HCT116 (cell line): ENCODE results near the gene ATXN1. TPM values are rescaled to one million over a fixed set of nuclear protein-coding genes. Genes with fewer than 3 reads are reported as not detected.

Experiments used
- ATAC-seq: fragments of 200-7000 bp; cut with Tn5 transposase; 2 replicates; pipeline ENCODE4 v1.9.1; 2020; ENCODE audit warnings: mild to moderate bottlenecking, moderate library complexity
- BruUV-seq: library from RNA; stranded (reverse); fragments of 400-500 nt; replicated peaks from 2 replicates; lab custom pipeline; 2021; lab: Mats Ljungman, UMichigan
- CTCF ChIA-PET: fragments of 300-600 bp; sonication (Branson Sonifier 250); formaldehyde crosslinking; loops from one replicate; lab custom pipeline; 2021; ENCODE audit warnings: antibody characterized with exemption; lab: Charles Lee
- POLR2A ChIA-PET: fragments of 300-600, 350-600 bp; sonication (Branson Sonifier 250); formaldehyde crosslinking; loops from one replicate; lab custom pipeline; 2021; ENCODE audit warnings: antibody characterized with exemption; lab: Charles Lee
- RAD21 ChIA-PET, 2 experiments: fragments of 300-600 bp; sonication (Branson Sonifier 250); formaldehyde crosslinking; loops; one replicate each; lab custom pipeline; 2023; ENCODE audit warnings: low total read pairs in 2 of 2; ENCODE audit not compliant: uncharacterized antibody in 2 of 2, unreplicated experiment in 2 of 2, low non-redundant PET in 1 of 2; lab: Charles Lee
- DNase-seq: peaks from one replicate; pipeline ENCODE4 v3.0.0-alpha.2; 2010; ENCODE audit warnings: low read depth, low spot score
- H2AFZ ChIP-seq: fragments of 200-600 bp; shearing (Covaris generic), sonication (generic); 2 replicates; pipeline ENCODE4 v1.6.1; 2017; ENCODE audit warnings: low read depth, mixed run types, mixed read lengths, antibody characterized with exemption, low read length; ENCODE audit not compliant: poor library complexity, severe bottlenecking
- H3K27ac ChIP-seq: 2 replicates; pipeline ENCODE4 v1.5.1; 2012; ENCODE audit warnings: low read depth, low read length
- H3K27me3 ChIP-seq: fragments of 200-600 bp; sonication (generic); 2 replicates; pipeline ENCODE4 v1.6.1; 2016; ENCODE audit warnings: mixed run types, low read length, mixed read lengths; ENCODE audit not compliant: insufficient read depth
- H3K36me3 ChIP-seq, 2 experiments: fragments of 200-500 bp in 1 of 2; fragments of 200-600 bp in 1 of 2; sonication (Bioruptor generic) in 1 of 2; sonication (generic) in 1 of 2; 2 replicates each; pipeline versions ENCODE4 v1.5.1 to v1.6.1; 2014 to 2016; ENCODE audit warnings: low read length in 2 of 2, inconsistent platforms in 1 of 2, mixed read lengths in 1 of 2, mixed run types in 1 of 2; ENCODE audit not compliant: insufficient read depth in 2 of 2, control insufficient read depth in 1 of 2
- H3K4me1 ChIP-seq, 2 experiments: fragments of 200-600 bp in 1 of 2; sonication (generic) in 1 of 2; 2 replicates each; pipeline versions ENCODE4 v1.5.1 to v1.6.1; 2012 to 2017; ENCODE audit warnings: low read length in 2 of 2, inconsistent platforms in 1 of 2, mild to moderate bottlenecking in 1 of 2, mixed read lengths in 1 of 2, mixed run types in 1 of 2, moderate library complexity in 1 of 2; ENCODE audit not compliant: insufficient read depth in 2 of 2, control insufficient read depth in 1 of 2
- H3K4me2 ChIP-seq: fragments of 200-600 bp; sonication (generic); 2 replicates; pipeline ENCODE4 v1.6.1; 2017; ENCODE audit warnings: mixed run types, low read length, mixed read lengths
- H3K4me3 ChIP-seq, 2 experiments: fragments of 200-600 bp in 1 of 2; sonication (generic) in 1 of 2; replicated peaks in 1 of 2; 2 replicates each; pipeline ENCODE4 v1.5.1; 2011 to 2016; ENCODE audit warnings: low read length in 2 of 2, control low read depth in 1 of 2, low read depth in 1 of 2, mild to moderate bottlenecking in 1 of 2, mixed read lengths in 1 of 2, mixed run types in 1 of 2
- H3K79me2 ChIP-seq: fragments of 200-600 bp; sonication (generic); 2 replicates; pipeline ENCODE4 v1.6.1; 2017; ENCODE audit warnings: mild to moderate bottlenecking, mixed run types, low read length, moderate library complexity, mixed read lengths; ENCODE audit not compliant: insufficient read depth
- H3K9ac ChIP-seq: fragments of 200-600 bp; sonication (generic); 2 replicates; pipeline ENCODE4 v1.6.1; 2016; ENCODE audit warnings: low read length, mixed read lengths
- H3K9me2 ChIP-seq: fragments of 200-600 bp; sonication (generic), shearing (Covaris generic); 2 replicates; pipeline ENCODE4 v1.6.1; 2017; ENCODE audit warnings: mixed run types, mild to moderate bottlenecking, moderate library complexity; ENCODE audit not compliant: insufficient read depth
- H3K9me3 ChIP-seq, 2 experiments: fragments of 200-500 bp in 1 of 2; fragments of 200-600 bp in 1 of 2; sonication (Bioruptor generic) in 1 of 2; sonication (generic) in 1 of 2; 2 replicates each; pipeline ENCODE4 v1.6.1; 2014 to 2017; ENCODE audit warnings: low read length in 2 of 2, mixed read lengths in 2 of 2, inconsistent platforms in 1 of 2, low read depth in 1 of 2, mild to moderate bottlenecking in 1 of 2, mixed run types in 1 of 2, moderate library complexity in 1 of 2; ENCODE audit not compliant: control insufficient read depth in 1 of 2, insufficient read depth in 1 of 2
- H4K20me1 ChIP-seq: fragments of 200-600 bp; sonication (generic), shearing (Covaris generic); 2 replicates; pipeline ENCODE4 v1.6.1; 2017; ENCODE audit warnings: mixed run types, mild to moderate bottlenecking, moderate library complexity; ENCODE audit not compliant: insufficient read depth
- CEBPB ChIP-seq: IDR thresholded peaks from 2 replicates; pipeline ENCODE4 v1.6.1; 2012; ENCODE audit warnings: low read depth
- EZH2 ChIP-seq: fragments of 200-600 bp; sonication (generic); IDR thresholded peaks from 2 replicates; pipeline ENCODE4 v1.6.1; 2017; ENCODE audit warnings: antibody characterized with exemption, mixed run types
- EZH2phosphoT487 ChIP-seq: fragments of 200-600 bp; IDR thresholded peaks from 2 replicates; pipeline ENCODE4 v1.6.1; 2018; ENCODE audit warnings: antibody characterized with exemption, borderline replicate concordance
- FOSL1 ChIP-seq: IDR thresholded peaks from 2 replicates; pipeline ENCODE4 v1.6.1; 2012; ENCODE audit warnings: low read depth
- POLR2A ChIP-seq: IDR thresholded peaks from 2 replicates; pipeline ENCODE4 v1.7.0; 2011; ENCODE audit warnings: borderline replicate concordance; ENCODE audit not compliant: insufficient read depth, insufficient read length; ENCODE audit errors: extremely low read depth
- POLR2AphosphoS5 ChIP-seq: IDR thresholded peaks from 2 replicates; pipeline ENCODE4 v1.6.1; 2011; ENCODE audit warnings: mild to moderate bottlenecking, low read depth, low read length, moderate library complexity
- RAD21 ChIP-seq: IDR thresholded peaks from 2 replicates; pipeline ENCODE4 v1.6.1; 2012; ENCODE audit warnings: low read depth, mild to moderate bottlenecking
- SIN3A ChIP-seq: IDR thresholded peaks from 2 replicates; pipeline ENCODE4 v1.6.1; 2012; ENCODE audit warnings: low read depth
- SP1 ChIP-seq: IDR thresholded peaks from 2 replicates; pipeline ENCODE4 v1.6.1; 2012; ENCODE audit warnings: low read depth
- YY1 ChIP-seq: IDR thresholded peaks from 2 replicates; pipeline ENCODE4 v1.6.1; 2011; ENCODE audit warnings: low read length, low read depth, moderate library complexity, mild to moderate bottlenecking; ENCODE audit not compliant: insufficient replicate concordance; ENCODE audit errors: extremely low read depth
- ZFX ChIP-seq: fragments of 450-650 bp; IDR thresholded peaks from 2 replicates; pipeline ENCODE4 v1.6.1; 2017
- ZNF274 ChIP-seq: fragments of 200-500 bp; sonication (Bioruptor generic); IDR thresholded peaks from 2 replicates; pipeline ENCODE4 v1.6.1; 2014; ENCODE audit warnings: mild to moderate bottlenecking, low read depth, low read length, inconsistent platforms
- intact Hi-C: fragments of 100-400 bp; cut with micrococcal nuclease; formaldehyde crosslinking; loops from 2 replicates; pipeline ENCODE4 v1.10.0; 2022
- total RNA-seq: library from RNA; stranded (reverse); gene quantifications from one replicate; pipeline ENCODE4 v1.2.1, GENCODE V29; 2021; ENCODE audit not compliant: unreplicated experiment
- TF ChIP-seq, protein P1 (sequence below), 3 experiments: fragments of 200-600 bp in 1 of 3; sonication (generic) in 1 of 3; IDR thresholded peaks in 2 of 3; conservative IDR thresholded peaks in 1 of 3; 2 replicates each; pipeline ENCODE4 v1.5.1; 2012 to 2017; ENCODE audit warnings: low read depth in 2 of 3, low read length in 2 of 3, antibody characterized with exemption in 1 of 3, borderline replicate concordance in 1 of 3, control low read depth in 1 of 3, mild to moderate bottlenecking in 1 of 3, mixed read lengths in 1 of 3, mixed run types in 1 of 3, moderate library complexity in 1 of 3; ENCODE audit not compliant: insufficient read depth in 1 of 3
- TF ChIP-seq, protein P2 (sequence below): IDR thresholded peaks from 2 replicates; pipeline ENCODE4 v1.6.1; 2012; ENCODE audit warnings: low read depth

The ATXN1 gene
- total RNA-seq, 1 experiment from 2014 or later, result 21.0 TPM

DNA sequence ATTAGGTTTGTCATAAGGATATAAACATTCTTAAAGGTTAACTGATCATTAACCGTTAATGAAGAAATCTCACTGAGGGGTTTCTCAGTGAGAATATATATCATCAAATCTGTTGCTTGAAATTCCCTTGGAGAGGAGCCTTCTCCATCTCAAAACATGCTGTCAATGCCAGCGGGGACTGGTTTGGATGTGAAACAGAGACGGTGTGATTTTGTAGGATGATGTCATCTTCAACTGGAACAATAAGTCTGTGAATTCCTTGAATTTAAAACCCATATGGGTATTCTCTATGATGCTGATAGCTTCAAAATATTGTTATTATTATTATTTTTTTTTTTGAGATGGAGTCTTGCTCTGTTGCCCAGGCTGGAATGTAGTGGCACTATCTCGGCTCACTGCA, 447.0 kb downstream of the ATXN1 start:
- BruUV-seq, result no TSS peak
- no peak overlapping the region for H3K4me3 ChIP-seq
- no peak overlapping the region for H3K27ac ChIP-seq
- no peaks in the 10 kb centered on the region for H3K9me2 ChIP-seq
- H3K4me1 ChIP-seq, result peaks cover 14 to 27% of the 10 kb centered on the region in 2 experiments
- H3K36me3 ChIP-seq, result no peaks in the 10 kb centered on the region
- H3K27me3 ChIP-seq, result no peaks in the 10 kb centered on the region
- RAD21 ChIA-PET, result no interaction called here
- DNase-seq, result no peak
- H4K20me1 ChIP-seq, result no peaks in the 10 kb centered on the region
- no peaks in the 10 kb centered on the region for H3K9me3 ChIP-seq
- no peak overlapping the region for H3K9ac ChIP-seq
- POLR2A ChIA-PET, result no interaction called here
- no peak overlapping the region for H2AFZ ChIP-seq
- intact Hi-C loops, result no loop called here
- CTCF ChIA-PET, result no interaction called here
- H3K79me2 ChIP-seq, result no peaks in the 10 kb centered on the region
- H3K4me2 ChIP-seq, result no peak overlapping the region
- no peak for TF ChIP-seq EZH2phosphoT487
- TF ChIP-seq ZFX, result no peak
- TF ChIP-seq POLR2AphosphoS5, result no peak
- TF ChIP-seq SP1, result no peak
- TF ChIP-seq FOSL1, result no peak
- TF ChIP-seq POLR2A, result no peak
- no peak for TF ChIP-seq EZH2
- TF ChIP-seq SIN3A, result no peak
- TF ChIP-seq, protein P1, sequence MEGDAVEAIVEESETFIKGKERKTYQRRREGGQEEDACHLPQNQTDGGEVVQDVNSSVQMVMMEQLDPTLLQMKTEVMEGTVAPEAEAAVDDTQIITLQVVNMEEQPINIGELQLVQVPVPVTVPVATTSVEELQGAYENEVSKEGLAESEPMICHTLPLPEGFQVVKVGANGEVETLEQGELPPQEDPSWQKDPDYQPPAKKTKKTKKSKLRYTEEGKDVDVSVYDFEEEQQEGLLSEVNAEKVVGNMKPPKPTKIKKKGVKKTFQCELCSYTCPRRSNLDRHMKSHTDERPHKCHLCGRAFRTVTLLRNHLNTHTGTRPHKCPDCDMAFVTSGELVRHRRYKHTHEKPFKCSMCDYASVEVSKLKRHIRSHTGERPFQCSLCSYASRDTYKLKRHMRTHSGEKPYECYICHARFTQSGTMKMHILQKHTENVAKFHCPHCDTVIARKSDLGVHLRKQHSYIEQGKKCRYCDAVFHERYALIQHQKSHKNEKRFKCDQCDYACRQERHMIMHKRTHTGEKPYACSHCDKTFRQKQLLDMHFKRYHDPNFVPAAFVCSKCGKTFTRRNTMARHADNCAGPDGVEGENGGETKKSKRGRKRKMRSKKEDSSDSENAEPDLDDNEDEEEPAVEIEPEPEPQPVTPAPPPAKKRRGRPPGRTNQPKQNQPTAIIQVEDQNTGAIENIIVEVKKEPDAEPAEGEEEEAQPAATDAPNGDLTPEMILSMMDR (IDR thresholded peaks at IDR 0.05 in 2 of 3, conservative IDR thresholded peaks at IDR 0.05 in 1 of 3; ENCODE audit: borderline replicate concordance in 1 of 3, insufficient read depth in 1 of 3, low read depth in 2 of 3, low read length in 2 of 3), result no peak
- no peak for TF ChIP-seq ZNF274
- no peak for ATAC-seq

DNA sequence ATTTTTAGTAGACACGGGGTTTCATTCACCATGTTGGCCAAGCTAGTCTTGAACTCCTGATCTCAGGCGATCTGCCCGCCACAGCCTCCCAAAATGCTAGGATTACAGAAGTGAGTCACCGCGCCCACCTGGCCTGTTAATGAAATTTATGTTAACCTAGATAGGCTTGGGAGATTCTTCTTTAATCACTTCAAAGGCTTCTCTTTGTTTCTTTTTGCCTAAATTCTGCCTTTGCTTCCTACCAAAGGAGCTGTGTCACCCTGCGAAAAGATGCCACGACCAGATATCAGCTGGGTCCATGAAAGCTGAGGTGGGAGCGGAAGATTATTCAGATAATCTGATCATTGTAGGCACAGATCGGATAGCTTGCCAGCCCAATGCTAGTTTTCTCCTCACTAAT, 447.5 kb downstream of the ATXN1 start:
- ChIA-PET POLR2A (interaction anchor here (1.0 kb wide), 1 partner anchor 29 kb away, joined by 3 read pairs; no protein-coding TSS in a partner anchor), CTCF (no interaction called here), RAD21 (no interaction called here)
- Histone ChIP-seq H3K4me2 (no peak overlapping the region), H3K27ac (no peak overlapping the region), H3K9ac (no peak overlapping the region), H2AFZ (no peak overlapping the region), H3K9me3 (no peaks in the 10 kb centered on the region), H3K9me2 (no peaks in the 10 kb centered on the region), H4K20me1 (no peaks in the 10 kb centered on the region), H3K4me1 (peaks cover 10 to 21% of the 10 kb centered on the region in 2 experiments), H3K79me2 (no peaks in the 10 kb centered on the region), H3K4me3 (no peak overlapping the region), H3K27me3 (no peaks in the 10 kb centered on the region), H3K36me3 (no peaks in the 10 kb centered on the region)
- intact Hi-C loops, result no loop called here
- no peak for TF ChIP-seq YY1
- no peak for TF ChIP-seq EZH2phosphoT487
- no peak for TF ChIP-seq EZH2
- TF ChIP-seq, protein P2, sequence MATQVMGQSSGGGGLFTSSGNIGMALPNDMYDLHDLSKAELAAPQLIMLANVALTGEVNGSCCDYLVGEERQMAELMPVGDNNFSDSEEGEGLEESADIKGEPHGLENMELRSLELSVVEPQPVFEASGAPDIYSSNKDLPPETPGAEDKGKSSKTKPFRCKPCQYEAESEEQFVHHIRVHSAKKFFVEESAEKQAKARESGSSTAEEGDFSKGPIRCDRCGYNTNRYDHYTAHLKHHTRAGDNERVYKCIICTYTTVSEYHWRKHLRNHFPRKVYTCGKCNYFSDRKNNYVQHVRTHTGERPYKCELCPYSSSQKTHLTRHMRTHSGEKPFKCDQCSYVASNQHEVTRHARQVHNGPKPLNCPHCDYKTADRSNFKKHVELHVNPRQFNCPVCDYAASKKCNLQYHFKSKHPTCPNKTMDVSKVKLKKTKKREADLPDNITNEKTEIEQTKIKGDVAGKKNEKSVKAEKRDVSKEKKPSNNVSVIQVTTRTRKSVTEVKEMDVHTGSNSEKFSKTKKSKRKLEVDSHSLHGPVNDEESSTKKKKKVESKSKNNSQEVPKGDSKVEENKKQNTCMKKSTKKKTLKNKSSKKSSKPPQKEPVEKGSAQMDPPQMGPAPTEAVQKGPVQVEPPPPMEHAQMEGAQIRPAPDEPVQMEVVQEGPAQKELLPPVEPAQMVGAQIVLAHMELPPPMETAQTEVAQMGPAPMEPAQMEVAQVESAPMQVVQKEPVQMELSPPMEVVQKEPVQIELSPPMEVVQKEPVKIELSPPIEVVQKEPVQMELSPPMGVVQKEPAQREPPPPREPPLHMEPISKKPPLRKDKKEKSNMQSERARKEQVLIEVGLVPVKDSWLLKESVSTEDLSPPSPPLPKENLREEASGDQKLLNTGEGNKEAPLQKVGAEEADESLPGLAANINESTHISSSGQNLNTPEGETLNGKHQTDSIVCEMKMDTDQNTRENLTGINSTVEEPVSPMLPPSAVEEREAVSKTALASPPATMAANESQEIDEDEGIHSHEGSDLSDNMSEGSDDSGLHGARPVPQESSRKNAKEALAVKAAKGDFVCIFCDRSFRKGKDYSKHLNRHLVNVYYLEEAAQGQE, result no peak
- TF ChIP-seq SIN3A, result no peak
- no peak for TF ChIP-seq POLR2A
- TF ChIP-seq CEBPB, result no peak
- no peak for TF ChIP-seq RAD21
- no TSS peak for BruUV-seq
- DNase-seq (no peak), ATAC-seq (no peak)
